ENCODE measurements around the gene HTRA1. TPM values are rescaled to one million over a fixed set of nuclear protein-coding genes. Genes with fewer than 3 reads are reported as not detected.

Gene HTRA1
- not detected for polyA plus RNA-seq (2013)

GRCh38 chr10:122461367-122461728, at the start of gene HTRA1:
Gene HTRA1 (plus strand): TSS chr10:122461553. CDS start chr10:122461653, 100 bp downstream.
- CTCF ChIA-PET = no interaction called here
- WGBS (ENCODE audit: insufficient coverage) = 0% methylated on average over 39 of the region's 56 CpGs
- POLR2A ChIA-PET = no interaction called here

GRCh38 chr10:122413327-122413726, 48.0 kb upstream of the HTRA1 start:
- H3K9me3 ChIP-seq (ENCODE audit: control extremely low read depth in 1 of 5, control insufficient read depth in 4 of 5, insufficient read depth in 2 of 5, low read depth in 1 of 5, low read length in 4 of 5) = no peaks in the 10 kb centered on the region
- peaks cover 0 to 2% (median 0%) of the 10 kb centered on the region in 4 experiments for H3K36me3 ChIP-seq (ENCODE audit: control insufficient read depth in 4 of 4, insufficient read depth in 4 of 4, low read length in 3 of 4)
- no peak for DNase-seq
- peaks cover 0 to 11% (median 6%) of the 10 kb centered on the region in 4 experiments for H3K4me1 ChIP-seq (ENCODE audit: control extremely low read depth in 1 of 4, control insufficient read depth in 4 of 4, insufficient read depth in 4 of 4, low read length in 3 of 4)
- no peak overlapping the region for H3K27ac ChIP-seq (ENCODE audit: insufficient read depth in 1 of 2, low read depth in 1 of 2, low read length in 2 of 2, poor library complexity in 1 of 2, severe bottlenecking in 2 of 2)
- no peaks in the 10 kb centered on the region for H3K27me3 ChIP-seq (replicated peaks in 2 of 5; ENCODE audit: control insufficient read depth in 4 of 5, insufficient read depth in 5 of 5, low read length in 4 of 5)
- no peak overlapping the region for H3K4me3 ChIP-seq (ENCODE audit: control insufficient read depth in 1 of 7, extremely low read depth in 1 of 7, insufficient read depth in 4 of 7, low read depth in 2 of 7, low read length in 6 of 7)
- CTCF ChIA-PET = interaction anchor here (1.1 kb wide), 1 partner anchor 297 kb away, joined by 3 read pairs; no protein-coding TSS in a partner anchor
- POLR2A ChIA-PET = no interaction called here

More at GRCh38 chr10:122461367-122461728, at the start of gene HTRA1:
- no peaks in the 10 kb centered on the region for H3K36me3 ChIP-seq (ENCODE audit: control insufficient read depth in 4 of 4, insufficient read depth in 4 of 4, low read length in 3 of 4)
- H3K4me1 ChIP-seq (ENCODE audit: control extremely low read depth in 1 of 4, control insufficient read depth in 4 of 4, insufficient read depth in 4 of 4, low read length in 3 of 4) = peaks cover 0 to 29% (median 11%) of the 10 kb centered on the region in 4 experiments
- DNase-seq = peak in 1 of 3 donors; percentile 18
- no peaks in the 10 kb centered on the region for H3K9me3 ChIP-seq (ENCODE audit: control extremely low read depth in 1 of 5, control insufficient read depth in 4 of 5, insufficient read depth in 2 of 5, low read depth in 1 of 5, low read length in 4 of 5)
- H3K27me3 ChIP-seq (replicated peaks in 2 of 5; ENCODE audit: control insufficient read depth in 4 of 5, insufficient read depth in 5 of 5, low read length in 4 of 5) = peaks cover 3 to 93% (median 50%) of the 10 kb centered on the region in 5 experiments
- peak within 1 kb of the TSS in 6 of 7 experiments; percentile 2 to 75 (median 51) for H3K4me3 ChIP-seq (ENCODE audit: control insufficient read depth in 1 of 7, extremely low read depth in 1 of 7, insufficient read depth in 4 of 7, low read depth in 2 of 7, low read length in 6 of 7)
- no peak within 1 kb of the TSS for H3K27ac ChIP-seq (ENCODE audit: insufficient read depth in 1 of 2, low read depth in 1 of 2, low read length in 2 of 2, poor library complexity in 1 of 2, severe bottlenecking in 2 of 2)

- DNase-seq = no peak
- Histone ChIP-seq H3K4me1 (ENCODE audit: control extremely low read depth in 1 of 4, control insufficient read depth in 4 of 4, insufficient read depth in 4 of 4, low read length in 3 of 4) (peaks cover 0 to 11% (median 6%) of the 10 kb centered on the region in 4 experiments), H3K9me3 (ENCODE audit: control extremely low read depth in 1 of 5, control insufficient read depth in 4 of 5, insufficient read depth in 2 of 5, low read depth in 1 of 5, low read length in 4 of 5) (no peaks in the 10 kb centered on the region), H3K36me3 (ENCODE audit: control insufficient read depth in 4 of 4, insufficient read depth in 4 of 4, low read length in 3 of 4) (peaks cover 0 to 2% (median 0%) of the 10 kb centered on the region in 4 experiments), H3K27ac (ENCODE audit: insufficient read depth in 1 of 2, low read depth in 1 of 2, low read length in 2 of 2, poor library complexity in 1 of 2, severe bottlenecking in 2 of 2) (no peak overlapping the region), H3K27me3 (replicated peaks in 2 of 5; ENCODE audit: control insufficient read depth in 4 of 5, insufficient read depth in 5 of 5, low read length in 4 of 5) (no peaks in the 10 kb centered on the region), H3K4me3 (ENCODE audit: control insufficient read depth in 1 of 7, extremely low read depth in 1 of 7, insufficient read depth in 4 of 7, low read depth in 2 of 7, low read length in 6 of 7) (no peak overlapping the region)
- WGBS (ENCODE audit: insufficient coverage) = 90% methylated on average over 2 of the region's 2 CpGs
- ChIA-PET CTCF (no interaction called here), POLR2A (no interaction called here)
Observed at GRCh38 chr10:122417667-122418066, 43.7 kb upstream of the HTRA1 start.

GRCh38 chr10:122419016-122419415, 42.3 kb upstream of the HTRA1 start:
- CTCF ChIA-PET = interaction anchor here (0.6 to 1.8 kb wide), 2 partner anchors 15 to 44 kb away, joined by 3 to 5 read pairs; partner anchors contain the start of gene PLEKHA1
- Histone ChIP-seq H3K27ac (ENCODE audit: insufficient read depth in 1 of 2, low read depth in 1 of 2, low read length in 2 of 2, poor library complexity in 1 of 2, severe bottlenecking in 2 of 2) (no peak overlapping the region), H3K36me3 (ENCODE audit: control insufficient read depth in 4 of 4, insufficient read depth in 4 of 4, low read length in 3 of 4) (peaks cover 0 to 2% (median 0%) of the 10 kb centered on the region in 4 experiments), H3K27me3 (replicated peaks in 2 of 5; ENCODE audit: control insufficient read depth in 4 of 5, insufficient read depth in 5 of 5, low read length in 4 of 5) (no peaks in the 10 kb centered on the region), H3K4me1 (ENCODE audit: control extremely low read depth in 1 of 4, control insufficient read depth in 4 of 4, insufficient read depth in 4 of 4, low read length in 3 of 4) (peaks cover 0 to 11% (median 6%) of the 10 kb centered on the region in 4 experiments), H3K4me3 (ENCODE audit: control insufficient read depth in 1 of 7, extremely low read depth in 1 of 7, insufficient read depth in 4 of 7, low read depth in 2 of 7, low read length in 6 of 7) (no peak overlapping the region), H3K9me3 (ENCODE audit: control extremely low read depth in 1 of 5, control insufficient read depth in 4 of 5, insufficient read depth in 2 of 5, low read depth in 1 of 5, low read length in 4 of 5) (no peaks in the 10 kb centered on the region)
- DNase-seq = no peak
- WGBS (ENCODE audit: insufficient coverage) = no CpG with 5 or more reads among the region's 1 CpG
- POLR2A ChIA-PET = no interaction called here

GRCh38 chr10:122419876-122420623, 41.3 kb upstream of the HTRA1 start:
- WGBS (ENCODE audit: insufficient coverage) = 90% methylated on average over 2 of the region's 3 CpGs
- ChIA-PET CTCF (interaction anchor here (0.6 to 1.8 kb wide), 2 partner anchors 14 to 45 kb away, joined by 3 to 5 read pairs; partner anchors contain the start of gene PLEKHA1), POLR2A (no interaction called here)
- Histone ChIP-seq H3K9me3 (ENCODE audit: control extremely low read depth in 1 of 5, control insufficient read depth in 4 of 5, insufficient read depth in 2 of 5, low read depth in 1 of 5, low read length in 4 of 5) (no peaks in the 10 kb centered on the region), H3K27me3 (replicated peaks in 2 of 5; ENCODE audit: control insufficient read depth in 4 of 5, insufficient read depth in 5 of 5, low read length in 4 of 5) (no peaks in the 10 kb centered on the region), H3K36me3 (ENCODE audit: control insufficient read depth in 4 of 4, insufficient read depth in 4 of 4, low read length in 3 of 4) (peaks cover 0 to 2% (median 0%) of the 10 kb centered on the region in 4 experiments), H3K4me3 (ENCODE audit: control insufficient read depth in 1 of 7, extremely low read depth in 1 of 7, insufficient read depth in 4 of 7, low read depth in 2 of 7, low read length in 6 of 7) (no peak overlapping the region), H3K27ac (ENCODE audit: insufficient read depth in 1 of 2, low read depth in 1 of 2, low read length in 2 of 2, poor library complexity in 1 of 2, severe bottlenecking in 2 of 2) (no peak overlapping the region), H3K4me1 (ENCODE audit: control extremely low read depth in 1 of 4, control insufficient read depth in 4 of 4, insufficient read depth in 4 of 4, low read length in 3 of 4) (peaks cover 0 to 11% (median 6%) of the 10 kb centered on the region in 4 experiments)
- DNase-seq = no peak

GRCh38 chr10:122420624-122421007, 40.7 kb upstream of the HTRA1 start:
- peaks cover 0 to 11% (median 6%) of the 10 kb centered on the region in 4 experiments for H3K4me1 ChIP-seq (ENCODE audit: control extremely low read depth in 1 of 4, control insufficient read depth in 4 of 4, insufficient read depth in 4 of 4, low read length in 3 of 4)
- ChIA-PET POLR2A (no interaction called here), CTCF (no interaction called here)
- WGBS (ENCODE audit: insufficient coverage) = 100% methylated on average over 1 of the region's 3 CpGs
- DNase-seq = no peak
- H3K9me3 ChIP-seq (ENCODE audit: control extremely low read depth in 1 of 5, control insufficient read depth in 4 of 5, insufficient read depth in 2 of 5, low read depth in 1 of 5, low read length in 4 of 5) = no peaks in the 10 kb centered on the region
- no peak overlapping the region for H3K4me3 ChIP-seq (ENCODE audit: control insufficient read depth in 1 of 7, extremely low read depth in 1 of 7, insufficient read depth in 4 of 7, low read depth in 2 of 7, low read length in 6 of 7)
- peaks cover 0 to 2% (median 0%) of the 10 kb centered on the region in 4 experiments for H3K36me3 ChIP-seq (ENCODE audit: control insufficient read depth in 4 of 4, insufficient read depth in 4 of 4, low read length in 3 of 4)
- H3K27ac ChIP-seq (ENCODE audit: insufficient read depth in 1 of 2, low read depth in 1 of 2, low read length in 2 of 2, poor library complexity in 1 of 2, severe bottlenecking in 2 of 2) = no peak overlapping the region
- H3K27me3 ChIP-seq (replicated peaks in 2 of 5; ENCODE audit: control insufficient read depth in 4 of 5, insufficient read depth in 5 of 5, low read length in 4 of 5) = no peaks in the 10 kb centered on the region

- Histone ChIP-seq H3K27me3 (replicated peaks in 2 of 5; ENCODE audit: control insufficient read depth in 4 of 5, insufficient read depth in 5 of 5, low read length in 4 of 5) (no peaks in the 10 kb centered on the region), H3K36me3 (ENCODE audit: control insufficient read depth in 4 of 4, insufficient read depth in 4 of 4, low read length in 3 of 4) (peaks cover 0 to 2% (median 0%) of the 10 kb centered on the region in 4 experiments), H3K4me3 (ENCODE audit: control insufficient read depth in 1 of 7, extremely low read depth in 1 of 7, insufficient read depth in 4 of 7, low read depth in 2 of 7, low read length in 6 of 7) (no peak overlapping the region), H3K9me3 (ENCODE audit: control extremely low read depth in 1 of 5, control insufficient read depth in 4 of 5, insufficient read depth in 2 of 5, low read depth in 1 of 5, low read length in 4 of 5) (no peaks in the 10 kb centered on the region), H3K4me1 (ENCODE audit: control extremely low read depth in 1 of 4, control insufficient read depth in 4 of 4, insufficient read depth in 4 of 4, low read length in 3 of 4) (peaks cover 0 to 10% (median 6%) of the 10 kb centered on the region in 4 experiments), H3K27ac (ENCODE audit: insufficient read depth in 1 of 2, low read depth in 1 of 2, low read length in 2 of 2, poor library complexity in 1 of 2, severe bottlenecking in 2 of 2) (no peak overlapping the region)
- no peak for DNase-seq
- ChIA-PET CTCF (no interaction called here), POLR2A (no interaction called here)
- WGBS (ENCODE audit: insufficient coverage) = 100% methylated on average over 1 of the region's 3 CpGs
Observed at GRCh38 chr10:122421054-122421625, 40.2 kb upstream of the HTRA1 start.
